NCI-H1092 (cell line): ENCODE data around the gene CPNE9.
"Not testable (repeated sequence)": the region's sequence is repeated elsewhere in the genome, so short reads cannot be mapped to it uniquely, and the experiment has no call there.

Source experiments
- DNase-seq: peaks from one replicate; lab custom pipeline; 2025; lab: John Stamatoyannopoulos, UW

Gene CPNE9

GRCh38 chr3:9748031-9748430 is 44.4 kb downstream of the CPNE9 start:
- DNase-seq = no peak

- DNase-seq = peak; percentile 35
Observed at GRCh38 chr3:9749296-9749644, 45.6 kb downstream of the CPNE9 start.

DNA sequence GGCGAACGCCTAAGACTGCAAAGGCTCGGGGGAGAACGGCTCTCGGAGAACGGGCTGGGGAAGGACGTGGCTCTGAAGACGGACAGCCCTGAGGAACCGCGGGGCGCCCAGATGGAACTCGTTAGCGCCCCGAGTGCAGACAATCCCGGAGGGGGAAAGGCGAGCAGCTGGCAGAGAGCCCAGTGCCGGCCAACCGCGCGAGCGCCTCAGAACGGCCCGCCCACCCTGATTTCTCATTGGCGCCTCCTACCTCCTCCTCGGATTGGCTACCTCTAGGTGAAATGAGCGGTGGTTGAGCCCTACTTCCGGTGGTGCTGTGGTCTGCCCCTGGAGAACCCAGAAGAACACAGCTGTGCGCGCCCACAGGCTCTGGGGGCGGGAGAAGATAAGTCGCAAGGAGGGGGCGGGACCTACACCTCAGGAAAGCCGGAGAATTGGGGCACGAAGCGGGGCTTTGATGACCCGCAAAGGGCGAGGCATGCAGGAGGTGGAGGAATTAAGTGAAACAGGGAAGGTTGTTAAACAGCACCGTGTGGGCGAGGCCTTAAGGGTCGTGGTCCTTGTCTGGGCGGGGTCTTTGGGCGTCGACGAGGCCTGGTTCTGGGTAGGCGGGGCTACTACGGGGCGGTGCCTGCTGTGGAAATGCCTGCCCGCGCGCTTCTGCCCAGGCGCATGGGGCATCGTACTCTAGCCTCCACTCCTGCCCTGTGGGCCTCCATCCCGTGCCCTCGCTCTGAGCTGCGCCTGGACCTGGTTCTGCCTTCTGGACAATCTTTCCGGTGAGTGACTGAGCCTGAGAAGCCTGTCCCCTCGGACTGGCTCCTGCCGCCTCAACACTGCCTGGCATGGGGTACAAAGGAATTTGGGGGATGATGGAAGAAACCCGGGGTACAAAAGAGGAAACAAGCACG is 46.3 kb downstream of the CPNE9 start, which contains the start of gene OGG1:
OGG1 (plus strand) TSS at position 308 of the 911 bp plus-strand sequence; CDS start at position 643, 335 bp downstream.
- DNase-seq = peak; percentile 93

DNA sequence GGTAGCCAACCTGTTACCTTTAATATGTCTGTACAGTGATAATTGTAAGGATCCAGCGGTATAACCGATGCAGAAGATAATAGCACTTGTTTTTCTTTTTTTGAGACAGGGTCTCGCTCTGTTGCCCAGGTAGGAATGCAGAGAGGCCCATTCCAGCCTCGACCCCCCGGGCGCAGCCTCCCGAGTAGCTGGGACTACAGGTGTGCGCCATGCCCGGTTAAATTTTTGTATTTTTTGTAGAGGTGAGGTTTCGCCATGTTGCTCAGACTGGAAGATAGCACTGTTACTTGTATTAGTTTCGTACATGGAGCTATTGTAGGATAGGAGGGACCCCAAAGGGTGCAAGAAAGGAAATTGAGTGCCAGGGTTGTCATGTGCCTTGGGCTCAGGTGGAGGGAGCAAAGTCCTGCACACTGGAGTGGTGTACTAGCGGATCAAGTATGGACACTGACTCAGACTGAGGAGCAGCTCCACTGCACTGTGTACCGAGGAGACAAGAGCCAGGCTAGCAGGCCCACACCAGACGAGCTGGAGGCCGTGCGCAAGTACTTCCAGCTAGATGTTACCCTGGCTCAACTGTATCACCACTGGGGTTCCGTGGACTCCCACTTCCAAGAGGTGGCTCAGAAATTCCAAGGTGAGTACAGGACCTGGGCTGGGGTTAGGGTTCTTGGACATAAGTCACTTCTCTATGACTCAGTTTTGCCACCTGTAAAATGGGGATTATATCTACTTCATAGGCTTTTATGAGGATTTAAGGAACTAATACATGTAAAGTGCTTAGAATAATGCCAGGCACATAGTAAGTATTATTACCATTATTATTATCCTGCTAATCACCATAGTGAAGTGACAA is 47.2 kb downstream of the CPNE9 start:
- no peak for DNase-seq

DNA sequence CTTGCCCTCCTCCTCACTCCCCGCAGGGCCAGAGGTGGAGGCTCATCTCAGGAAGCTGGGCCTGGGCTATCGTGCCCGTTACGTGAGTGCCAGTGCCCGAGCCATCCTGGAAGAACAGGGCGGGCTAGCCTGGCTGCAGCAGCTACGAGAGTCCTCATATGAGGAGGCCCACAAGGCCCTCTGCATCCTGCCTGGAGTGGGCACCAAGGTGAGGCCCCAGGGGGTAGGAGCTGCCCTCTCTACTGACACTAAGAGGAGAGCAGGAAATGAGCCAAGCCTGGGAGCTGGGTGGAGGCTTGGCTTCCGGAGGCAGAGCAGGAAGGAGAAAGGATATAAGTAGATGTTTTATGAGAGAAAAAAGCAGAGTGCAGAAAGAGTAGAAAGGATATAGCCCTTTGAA is 51.0 kb downstream of the CPNE9 start:
- no peak for DNase-seq

DNA sequence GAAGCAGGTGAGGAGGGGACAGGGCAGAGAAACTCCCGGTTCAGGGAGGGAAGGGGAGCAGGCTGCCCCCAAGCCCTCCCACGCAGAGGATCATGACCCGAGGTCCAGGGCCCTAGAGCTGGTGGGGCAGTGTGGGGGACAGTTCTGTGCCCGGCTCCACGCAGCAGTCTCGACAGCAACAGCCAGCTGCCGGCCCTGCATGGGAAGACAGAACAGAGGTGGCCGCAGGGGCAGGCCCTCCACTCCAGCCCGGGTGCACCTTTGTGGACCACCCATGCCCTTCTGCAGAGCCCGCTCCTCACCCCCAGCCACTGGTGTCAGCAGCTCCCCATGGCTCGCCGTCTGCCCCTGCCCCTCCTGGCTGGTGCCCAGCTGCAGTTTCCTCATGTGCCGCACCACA is 53.8 kb downstream of the CPNE9 start:
- DNase-seq = no peak

GRCh38 chr3:9760779-9761505 is 57.3 kb downstream of the CPNE9 start:
- DNase-seq = no peak

- DNase-seq = no peak
Observed at GRCh38 chr3:9761919-9762318, 58.3 kb downstream of the CPNE9 start.

DNA sequence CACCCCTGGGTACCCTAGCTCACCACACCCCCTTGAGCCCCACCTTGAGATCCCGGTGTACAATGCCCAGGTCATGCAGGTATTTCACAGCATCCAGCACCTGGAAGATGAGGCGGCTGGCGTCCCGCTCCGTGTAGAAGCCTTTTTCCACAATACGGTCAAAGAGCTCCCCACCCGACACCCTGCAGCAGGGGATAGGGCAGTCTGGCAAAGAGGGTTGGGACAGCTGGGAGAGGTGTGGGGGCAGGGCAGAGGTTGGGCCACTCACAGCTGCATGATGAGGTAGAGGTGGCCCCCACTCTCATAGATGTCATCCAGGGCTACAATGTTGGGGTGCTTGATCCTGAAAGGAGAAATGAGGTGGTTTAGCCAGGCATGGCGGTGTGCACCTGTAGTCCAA is 59.2 kb downstream of the CPNE9 start:
- DNase-seq = no peak

GRCh38 chr3:9765865-9766264 is 62.2 kb downstream of the CPNE9 start:
- no peak for DNase-seq

DNA sequence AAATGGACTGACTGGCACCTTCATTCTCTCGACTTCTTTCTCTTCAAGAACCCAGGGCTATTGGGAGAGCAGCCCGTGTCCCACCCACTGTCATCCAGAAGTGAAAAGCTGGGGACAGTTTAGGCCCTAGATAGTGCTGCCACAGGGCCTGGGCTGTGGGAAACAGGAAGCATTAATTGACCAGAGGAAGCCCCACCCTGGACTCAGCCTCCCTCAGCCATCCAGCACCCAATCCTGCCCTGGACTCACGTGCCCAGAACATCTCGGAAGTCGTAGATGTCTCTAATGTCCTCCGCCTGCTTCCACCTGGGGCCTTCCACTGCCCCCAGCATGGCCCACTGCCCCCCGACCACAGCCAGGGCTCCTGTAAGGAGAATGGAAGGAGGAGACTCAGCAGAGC is 63.8 kb downstream of the CPNE9 start:
- no peak for DNase-seq

DNA sequence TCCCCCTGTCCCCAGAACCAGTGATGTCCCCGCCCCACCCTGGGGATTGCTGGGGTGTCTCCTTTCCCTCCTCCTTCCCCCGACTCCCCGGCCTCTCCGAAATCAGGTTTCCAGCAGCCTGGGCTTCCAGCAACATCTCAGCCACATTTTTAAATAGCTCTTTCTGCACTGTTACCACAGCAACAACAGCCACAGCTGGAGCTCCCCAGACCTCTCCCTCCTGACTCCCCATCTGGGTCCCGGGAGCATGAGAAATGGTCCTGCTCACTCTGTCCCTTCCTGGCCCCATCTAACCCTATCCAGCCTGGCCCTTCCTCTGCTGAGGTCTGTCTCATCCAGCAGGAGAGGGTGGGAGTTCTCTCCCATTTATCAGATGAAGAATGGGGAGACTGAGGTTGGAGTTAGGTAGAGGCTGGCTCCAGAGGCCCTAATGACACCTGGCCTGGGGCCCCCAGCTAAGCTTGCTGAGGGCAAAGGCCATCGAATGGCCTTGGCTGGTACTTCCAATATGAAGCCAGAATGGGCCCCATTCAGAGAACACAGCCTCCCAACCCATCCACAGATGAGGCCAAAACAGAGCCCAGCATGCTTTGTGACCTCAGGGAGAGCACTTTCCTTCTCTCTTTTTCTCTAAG is 64.6 kb downstream of the CPNE9 start:
- no peak for DNase-seq

GRCh38 chr3:9769012-9769411 is 65.4 kb downstream of the CPNE9 start:
- no peak for DNase-seq

DNA sequence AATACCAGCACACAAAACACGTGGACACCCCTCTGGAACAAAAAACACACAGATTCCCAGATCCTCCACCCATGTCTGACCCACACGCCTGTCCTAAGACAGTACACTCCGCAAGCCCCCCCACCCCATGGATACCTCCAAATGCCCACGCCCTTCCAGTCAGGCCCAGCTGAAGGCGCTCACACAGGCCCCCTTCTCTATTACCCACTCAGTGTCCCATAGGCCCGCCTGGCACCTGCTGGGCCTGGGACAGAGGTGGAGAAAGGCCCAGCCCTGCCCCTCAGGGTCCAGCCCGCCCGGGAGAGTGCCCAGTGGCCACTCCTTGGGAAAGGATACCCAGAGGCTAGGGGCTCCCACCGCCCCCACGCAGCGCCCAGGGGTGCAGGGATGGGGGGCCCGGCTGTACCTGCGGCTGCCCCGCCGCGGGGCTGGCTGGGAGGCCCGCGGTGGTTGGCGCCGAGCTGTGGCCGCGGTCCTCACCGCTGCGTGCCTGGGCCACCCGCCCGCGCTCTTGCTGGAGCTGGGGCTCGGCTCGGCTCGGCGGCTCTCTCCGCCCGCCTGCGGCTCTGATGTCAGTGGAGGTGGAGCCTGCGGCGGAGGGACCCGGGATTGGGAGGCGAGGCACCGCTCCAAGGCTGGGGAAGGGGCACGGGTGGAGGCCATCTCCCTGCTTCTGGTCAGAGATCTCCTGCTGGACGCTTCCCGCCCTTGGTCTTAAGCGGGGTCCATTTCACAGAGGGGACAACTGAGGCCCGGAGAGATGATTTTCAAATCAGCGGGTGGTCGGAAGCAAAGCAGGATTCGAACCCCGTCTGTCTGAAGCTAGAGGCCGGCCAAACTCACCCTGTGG is 66.0 kb downstream of the CPNE9 start, which contains the start of gene CAMK1:
CAMK1 (minus strand) TSS at position 522 of the 850 bp plus-strand sequence. CDS start 2,198 bp downstream, outside the sequence.
- DNase-seq = no peak

DNA sequence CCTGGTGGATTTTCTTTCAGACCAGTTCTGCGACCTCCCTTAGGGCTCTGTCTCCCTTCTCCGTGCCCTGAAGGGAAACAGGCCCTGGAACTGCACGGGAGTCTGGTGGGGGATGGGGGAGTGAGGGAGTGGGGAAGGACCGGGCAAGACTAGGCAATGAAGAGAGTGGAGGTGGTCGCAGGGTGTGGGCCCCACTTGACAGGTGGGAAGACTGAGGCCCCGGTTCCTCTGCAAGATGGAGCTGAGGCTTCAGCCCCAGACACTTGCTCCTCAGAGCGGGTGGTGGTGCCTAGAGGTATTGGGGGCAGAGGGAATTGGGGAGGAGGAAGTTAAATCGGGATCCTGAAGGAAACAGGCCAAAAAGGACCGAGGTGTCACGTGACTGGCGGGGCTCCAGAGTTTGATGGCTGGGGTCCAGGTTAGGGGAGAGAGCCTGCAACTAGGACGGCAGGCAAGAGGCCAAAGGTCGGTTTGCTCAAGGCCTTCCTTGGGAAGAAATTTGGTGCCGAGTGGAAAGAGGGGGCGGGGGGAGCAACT is 66.7 kb downstream of the CPNE9 start:
- DNase-seq = no peak

DNA sequence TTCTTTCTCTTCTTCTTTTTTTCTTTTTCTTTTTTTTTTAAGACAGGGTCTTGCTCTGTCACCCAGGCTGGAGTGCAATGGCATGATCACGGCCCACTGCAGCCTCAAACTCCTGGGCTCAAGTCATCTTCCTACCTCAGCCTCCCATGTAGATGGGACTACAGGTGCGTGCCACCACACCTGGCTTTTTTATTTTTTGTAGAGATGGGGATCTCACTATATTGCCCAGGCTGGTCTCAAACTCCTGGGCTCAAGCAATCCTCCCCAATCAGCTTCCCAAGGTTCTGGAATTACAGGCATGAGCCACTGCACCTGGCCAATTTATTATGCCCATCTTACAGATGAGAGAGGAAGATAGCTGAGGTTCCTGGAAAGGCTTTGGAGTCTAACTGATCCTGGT is 67.4 kb downstream of the CPNE9 start:
- DNase-seq = not testable (repeated sequence)

- no peak for DNase-seq
Observed at GRCh38 chr3:9776896-9777693, 73.5 kb downstream of the CPNE9 start.

- no peak for DNase-seq
Observed at GRCh38 chr3:9777694-9778021, 74.0 kb downstream of the CPNE9 start.

DNA sequence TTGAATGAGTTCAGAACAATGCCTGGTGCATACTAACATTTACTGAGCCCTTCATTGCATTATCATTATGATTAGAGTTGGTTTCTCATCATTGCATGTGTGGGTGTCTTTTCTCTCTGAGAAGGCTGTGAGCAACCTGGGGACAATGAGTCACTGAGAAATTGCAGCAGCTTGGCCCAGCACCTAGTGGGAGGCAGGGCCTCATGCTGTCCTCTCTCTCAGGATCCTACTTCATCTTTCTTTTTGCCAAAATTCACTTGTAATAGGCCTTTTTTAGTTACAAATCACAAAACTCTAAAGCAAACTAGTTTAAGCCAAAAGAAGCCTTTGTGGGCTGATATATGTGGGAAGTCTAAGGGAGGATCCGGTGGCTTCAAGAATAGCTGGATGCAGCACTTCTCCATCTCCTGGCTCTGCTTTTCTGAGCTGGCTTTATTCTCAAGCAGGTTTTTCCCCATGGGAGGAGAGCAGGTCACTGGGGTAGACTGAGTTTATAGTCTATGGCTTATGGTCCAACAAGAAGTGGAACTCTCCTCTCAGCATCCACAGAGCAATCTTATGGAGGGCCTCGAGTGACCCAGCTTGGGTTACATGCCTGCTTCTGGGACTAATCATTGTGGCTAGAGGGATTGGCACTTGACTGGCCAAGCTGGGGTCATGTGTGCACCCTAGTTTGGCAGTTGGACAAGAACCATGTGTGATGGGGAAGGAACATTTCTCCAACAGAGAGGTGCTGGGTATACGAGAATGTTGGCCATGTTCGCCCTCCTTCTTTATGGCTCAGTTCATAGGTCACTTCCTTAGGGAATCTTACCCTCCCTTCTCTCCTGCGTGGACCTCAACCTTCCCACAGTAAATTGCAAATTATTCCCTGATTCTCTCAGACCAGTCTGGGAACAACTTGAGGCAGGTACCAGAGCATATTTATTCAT is 74.8 kb downstream of the CPNE9 start:
- DNase-seq = no peak
